Activated CD8-positive, alpha-beta memory T cell treated with anti-CD3 and anti-CD28 coated beads for 24 hours (primary cell): ENCODE measurements around the gene FYB1.
A peak's percentile ranks its signal among the peaks of the same experiment; 100 is the strongest.
"Not testable (repeated sequence)": the region's sequence is repeated elsewhere in the genome, so short reads cannot be mapped to it uniquely, and the experiment has no call there.

ENCODE experiments used
- DNase-seq: peaks from one replicate; pipeline ENCODE4 v3.0.0-alpha.2; 2020

The FYB1 gene

DNA sequence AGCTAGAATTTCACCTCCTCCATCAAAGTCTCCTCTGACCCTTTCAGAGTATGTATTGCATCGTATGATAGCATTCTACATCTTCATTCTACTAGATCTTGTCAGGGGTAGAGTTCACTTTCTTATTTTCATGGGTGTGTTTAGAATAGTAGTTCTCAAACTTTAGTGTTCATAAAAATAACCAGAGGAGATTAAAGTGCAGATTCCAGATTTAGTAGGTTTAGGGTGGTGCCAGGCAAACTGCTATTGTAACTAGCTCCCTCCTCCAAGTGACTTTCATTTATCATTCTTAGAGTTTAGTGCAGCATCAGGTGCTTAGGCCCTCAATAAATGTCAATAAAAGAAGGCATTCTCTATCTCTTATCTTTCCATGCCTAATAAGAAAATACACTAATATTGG is 7.2 kb upstream of the FYB1 start:
- DNase-seq = no peak

DNA sequence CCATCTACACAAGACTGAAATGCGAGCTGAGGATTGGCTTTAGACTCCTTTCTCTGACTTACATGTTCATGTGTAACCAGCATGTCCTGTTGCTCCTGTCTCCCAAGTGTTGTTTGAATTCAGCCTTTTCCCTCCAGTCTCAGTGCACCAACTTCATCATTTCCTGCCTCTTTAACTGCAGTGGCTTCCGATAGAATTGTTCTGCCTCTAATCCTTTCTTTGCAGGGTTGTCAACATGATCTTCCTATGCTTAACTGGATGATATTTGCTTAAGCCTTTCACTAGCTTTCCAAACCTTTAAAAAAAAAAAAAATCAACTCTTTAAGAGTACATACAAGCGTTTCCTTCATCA is 6.7 kb upstream of the FYB1 start:
- DNase-seq = no peak

DNA sequence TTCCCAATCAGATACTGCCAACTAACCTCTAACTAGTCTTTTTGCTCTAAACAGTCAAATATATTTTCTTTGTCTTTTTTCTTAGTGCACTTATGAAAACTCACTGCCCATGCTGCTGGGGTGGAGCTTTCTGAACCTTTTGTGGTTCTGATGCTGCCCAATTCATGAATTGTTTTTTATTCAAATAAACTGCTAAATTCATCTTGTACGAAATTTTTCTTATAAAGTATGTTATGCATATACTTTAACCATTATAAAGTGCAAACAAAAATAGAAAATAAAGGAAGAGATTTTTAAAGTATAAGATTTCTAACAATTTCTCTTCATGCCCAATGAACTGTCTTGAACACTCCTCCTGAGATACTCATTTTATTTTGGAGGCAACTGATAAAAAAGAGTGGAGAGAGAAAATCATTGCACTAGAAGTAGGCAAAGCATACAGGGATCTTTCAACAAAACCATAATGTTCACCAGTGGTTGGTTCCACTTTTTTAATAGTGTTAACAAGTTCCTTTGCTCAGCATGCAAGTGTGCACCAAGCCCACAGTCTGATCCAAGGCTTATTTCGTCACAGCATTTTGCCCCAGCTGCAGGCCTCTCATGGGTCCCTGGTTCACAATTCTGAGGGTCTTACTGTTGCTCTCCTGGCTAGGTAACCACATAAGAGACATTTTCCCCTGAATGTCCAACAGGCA is 6.2 kb upstream of the FYB1 start:
- no peak for DNase-seq

DNA sequence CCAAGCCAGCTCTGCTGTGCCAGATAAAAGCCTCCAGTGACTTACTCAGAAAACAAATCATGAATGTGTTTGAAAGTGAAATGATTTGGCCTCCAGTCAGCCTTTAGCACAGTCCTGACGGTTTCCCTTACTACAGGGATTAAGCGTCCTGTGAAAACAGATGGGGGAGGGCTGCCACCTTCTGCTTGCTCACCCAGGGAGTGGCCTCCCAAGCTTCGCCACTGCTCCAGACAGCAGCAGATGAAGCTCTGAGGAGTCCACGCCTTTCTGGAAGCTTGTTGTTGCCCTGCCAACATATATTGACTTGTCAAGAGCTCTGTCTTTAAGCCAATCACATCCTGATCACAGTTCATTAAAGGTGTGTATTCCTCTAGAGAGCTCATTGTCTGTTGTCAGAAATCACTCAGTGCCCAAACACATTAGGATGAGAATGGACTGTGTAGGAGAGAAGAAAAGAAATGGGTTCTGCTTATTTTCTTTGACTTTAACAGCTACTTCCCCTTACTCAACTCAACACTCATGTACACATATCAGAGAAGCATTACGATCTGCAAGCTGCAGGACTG is 4.9 kb upstream of the FYB1 start:
- DNase-seq = no peak

DNA sequence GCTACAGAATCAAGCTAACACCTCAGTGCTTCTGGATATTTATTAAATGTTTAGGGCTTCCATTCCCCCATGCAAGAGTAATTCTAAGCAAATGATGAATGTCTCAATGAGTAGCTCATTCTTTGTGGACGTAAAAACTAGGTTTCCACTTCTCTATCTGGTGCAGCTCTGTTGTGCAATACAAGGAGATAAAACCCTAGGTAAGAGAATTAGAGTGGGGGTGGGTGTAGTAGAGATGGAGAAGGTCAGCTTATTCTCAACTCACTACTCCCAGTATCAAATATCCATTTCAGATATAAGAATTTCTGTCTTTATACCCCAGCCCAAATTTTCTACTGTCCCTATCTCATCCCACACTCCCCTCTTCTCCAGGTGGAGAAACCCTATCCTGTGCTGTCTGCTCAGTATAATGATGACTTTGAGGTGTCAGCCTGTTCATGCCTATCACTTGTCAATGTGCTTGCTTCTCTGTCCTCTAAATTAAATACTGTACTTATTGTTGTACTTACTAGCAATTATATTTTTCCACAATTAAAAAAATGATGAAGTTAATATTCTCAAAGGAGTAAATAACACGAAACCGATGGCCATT is 4.3 kb upstream of the FYB1 start:
- no peak for DNase-seq

DNA sequence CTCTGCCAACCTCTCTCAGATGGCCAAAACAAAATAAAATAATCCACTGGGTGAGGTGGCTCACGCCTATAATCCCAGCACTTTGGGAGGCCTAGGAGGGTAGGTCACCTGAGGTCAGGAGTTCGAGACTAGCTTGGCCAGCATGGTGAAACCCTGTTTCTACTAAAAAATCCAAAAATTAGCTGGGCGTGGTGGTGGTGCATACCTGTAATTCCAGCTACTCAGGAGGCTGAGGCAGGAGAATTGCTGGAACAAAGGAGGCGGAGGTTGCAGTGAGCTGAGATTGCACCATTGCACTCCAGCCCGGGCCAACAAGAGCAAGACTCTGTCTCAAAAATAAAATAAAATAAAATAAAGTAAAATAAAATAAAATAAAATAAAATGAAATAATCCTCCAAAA is 2.3 kb upstream of the FYB1 start:
- not testable (repeated sequence) for DNase-seq

DNA sequence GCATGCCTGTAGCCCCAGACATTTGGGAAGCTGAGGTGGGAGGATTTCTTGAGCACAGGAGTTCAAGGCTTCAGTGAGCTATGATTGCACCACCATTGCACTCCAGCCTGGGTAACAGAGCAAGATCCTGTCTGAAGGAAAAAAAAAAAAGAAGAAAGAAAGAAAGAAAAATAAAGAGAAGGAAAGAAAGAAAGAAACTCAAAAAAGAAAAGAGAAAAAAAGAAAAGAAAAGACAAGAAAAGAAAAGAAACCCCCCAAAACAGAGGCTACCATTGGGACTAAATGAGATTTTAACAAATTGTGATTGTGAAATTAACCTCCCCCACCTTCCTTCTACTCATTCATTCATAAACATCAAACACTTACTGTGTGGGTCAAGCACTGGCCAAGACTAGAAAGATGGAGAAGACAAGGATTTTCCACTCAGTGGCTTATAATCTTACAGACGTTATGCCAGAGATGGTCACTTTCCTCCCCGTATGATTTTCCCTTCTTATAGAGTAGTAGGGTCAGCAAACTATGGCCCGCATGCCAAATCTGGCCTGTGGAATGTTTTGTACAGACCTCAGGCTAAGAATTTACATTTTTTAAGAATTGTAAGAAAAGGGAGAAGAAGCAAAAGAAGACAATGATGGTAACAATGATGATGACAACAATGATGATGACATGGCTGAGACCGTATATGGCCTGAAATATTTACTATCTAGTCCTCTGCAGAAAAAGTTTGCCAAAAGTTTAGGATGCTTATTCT is 1.1 kb upstream of the FYB1 start:
- no peak for DNase-seq

DNA sequence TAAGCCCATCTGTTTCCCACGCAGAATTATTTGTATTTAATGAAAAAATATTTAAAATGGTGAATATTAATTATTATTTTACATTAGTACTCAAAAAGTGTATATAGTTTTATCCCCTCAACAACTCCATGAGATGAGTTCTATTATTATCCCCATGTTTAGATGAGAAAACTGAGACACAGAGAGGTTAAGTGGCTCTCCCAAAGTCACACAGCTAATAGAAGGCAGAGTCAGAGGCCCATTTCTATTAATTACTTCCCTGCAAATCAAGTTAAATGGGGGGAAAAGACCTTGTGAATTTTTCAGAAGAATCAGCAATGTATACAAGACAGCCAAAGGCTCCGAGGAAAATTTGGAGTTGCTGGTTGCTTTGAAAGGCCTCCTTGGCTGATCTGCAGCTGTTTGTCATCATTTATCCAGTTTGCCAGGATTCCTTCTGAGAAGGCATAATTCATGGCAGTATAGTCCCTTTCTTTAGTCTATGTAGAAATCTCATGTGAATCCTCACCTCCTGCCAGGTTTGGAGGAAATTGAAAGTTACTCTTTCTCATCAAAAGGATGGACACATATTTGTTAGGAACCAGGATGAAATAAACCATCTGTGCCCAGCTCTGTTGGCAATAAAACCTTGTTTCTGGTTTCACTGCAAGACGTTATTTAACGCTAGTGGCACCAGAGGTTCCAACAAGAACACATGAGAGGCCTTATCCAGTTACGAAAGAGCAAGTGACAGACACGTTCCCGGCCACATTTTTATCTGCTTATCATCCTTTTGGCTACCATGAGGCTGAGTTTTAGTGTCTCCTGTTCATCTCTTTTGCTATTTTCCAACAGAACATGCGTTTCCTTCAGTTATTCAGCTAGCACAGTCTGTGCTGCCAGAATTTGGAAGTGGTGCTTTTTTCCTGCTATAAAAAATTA is 621 bp downstream of the FYB1 start:
- DNase-seq = no peak

DNA sequence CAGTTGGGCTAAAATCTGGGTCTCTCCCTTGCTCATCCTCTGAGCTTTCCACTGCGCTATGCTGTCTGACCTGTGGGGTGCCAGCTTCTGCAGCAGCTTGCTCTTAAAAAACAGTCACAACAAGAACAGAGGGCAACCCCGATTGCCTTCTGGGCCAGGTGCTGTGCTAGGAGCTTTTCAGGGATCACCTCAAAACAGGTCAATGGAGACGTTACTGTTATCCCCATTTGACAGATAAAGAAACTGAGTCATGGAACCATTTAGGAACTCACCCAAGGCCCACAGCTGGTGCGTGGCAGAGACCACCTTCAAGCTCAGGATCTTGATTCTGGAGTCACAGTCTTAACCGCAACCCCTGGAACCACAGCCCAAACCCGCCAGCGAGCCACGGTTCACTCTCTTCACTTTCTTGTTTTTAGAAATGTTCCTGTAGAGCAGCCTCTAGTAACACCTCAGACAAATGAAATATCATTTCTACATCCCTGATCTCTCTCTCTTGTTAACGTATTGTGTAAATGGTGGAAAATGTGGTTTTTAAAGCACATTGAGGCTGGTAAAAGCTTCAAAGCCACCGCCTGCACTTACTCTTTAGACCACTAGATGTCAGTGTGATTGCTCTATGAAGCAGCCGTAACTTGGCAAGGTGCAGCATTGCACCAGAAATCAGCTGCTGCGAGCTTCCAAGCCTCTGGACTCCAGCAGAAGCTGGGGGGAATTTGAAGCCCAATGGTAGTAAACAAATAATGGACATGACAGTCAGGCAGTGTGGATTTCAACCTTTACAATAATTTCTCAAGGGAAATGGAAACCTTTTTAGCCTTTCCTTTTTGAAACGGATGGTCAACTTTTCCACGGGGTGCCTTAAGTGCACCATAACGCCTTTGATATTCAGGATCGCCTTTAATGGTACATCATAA is 1.7 kb downstream of the FYB1 start:
- DNase-seq = peak; percentile 86

DNA sequence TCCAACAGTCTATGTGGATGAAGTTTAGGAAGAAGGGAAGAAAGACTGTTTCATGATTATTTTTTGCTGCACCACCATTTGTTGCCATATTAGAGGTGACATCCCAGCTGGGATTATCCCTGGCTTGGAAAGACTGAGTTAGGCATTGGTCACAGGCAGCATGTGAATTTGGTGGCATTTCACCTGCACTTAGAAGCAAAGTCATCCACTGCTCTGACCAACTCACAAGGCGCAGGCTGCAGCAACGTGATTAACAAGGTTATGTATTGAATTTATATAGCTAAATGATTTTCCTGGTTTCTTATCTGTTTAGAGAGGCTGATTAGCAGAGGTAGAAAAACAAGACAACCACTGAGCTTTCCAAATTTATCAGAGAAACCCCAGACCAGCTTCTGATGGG is 2.7 kb downstream of the FYB1 start:
- no peak for DNase-seq

DNA sequence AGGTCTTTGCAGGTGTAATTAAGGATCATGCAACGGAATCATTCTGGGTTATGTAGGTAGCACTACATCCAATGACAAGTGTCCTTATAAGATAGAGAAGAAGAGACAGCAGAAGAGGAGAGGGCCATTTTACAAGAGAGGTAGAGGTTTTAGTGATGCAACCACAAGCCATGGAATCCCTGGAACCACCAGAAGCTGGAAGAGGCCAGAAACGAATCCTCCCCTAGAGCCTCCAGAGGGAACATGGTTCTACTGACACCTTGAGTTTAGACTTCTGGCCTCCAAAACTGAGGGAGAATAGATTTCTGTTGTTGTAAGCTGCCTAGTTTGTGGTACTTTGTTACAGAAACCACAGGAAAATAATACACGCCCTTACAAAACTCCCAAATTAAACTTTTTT is 3.5 kb downstream of the FYB1 start:
- no peak for DNase-seq

DNA sequence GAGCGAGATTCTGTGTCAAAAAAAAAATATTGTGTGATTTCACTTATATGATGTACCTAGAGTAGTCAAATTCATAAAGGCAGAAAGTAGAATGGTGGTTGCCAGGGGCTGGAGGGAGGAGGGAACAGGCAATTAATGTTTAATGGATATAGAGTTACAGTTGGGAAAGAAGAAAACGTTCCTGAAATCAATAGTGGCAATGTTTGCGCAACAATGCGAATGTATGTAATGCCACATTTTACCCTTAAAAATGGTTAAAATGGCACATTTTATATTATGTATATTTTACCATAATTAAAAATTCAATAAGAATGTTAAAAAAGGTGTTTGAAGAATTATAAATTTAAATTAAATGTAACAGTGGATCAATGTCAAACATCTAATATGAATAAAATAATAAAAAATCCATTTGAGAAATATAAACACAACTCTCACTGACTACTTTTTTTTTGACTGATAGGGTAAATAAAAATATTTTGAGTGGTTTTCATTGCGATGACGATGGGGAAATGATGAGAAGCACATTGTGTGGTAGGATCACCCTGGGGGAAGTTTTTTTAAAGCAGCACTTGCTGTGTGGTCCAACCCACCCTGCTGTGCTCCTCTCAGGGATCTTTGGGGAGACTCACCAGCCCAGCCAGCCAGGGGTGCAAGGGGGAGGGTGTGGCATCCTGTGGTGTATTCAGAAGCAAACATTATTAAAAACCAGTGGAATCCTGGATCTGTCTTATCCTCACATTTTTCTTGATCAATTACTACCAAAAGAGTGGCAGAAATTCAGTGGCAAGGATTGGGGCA is 4.3 kb downstream of the FYB1 start:
- no peak for DNase-seq

DNA sequence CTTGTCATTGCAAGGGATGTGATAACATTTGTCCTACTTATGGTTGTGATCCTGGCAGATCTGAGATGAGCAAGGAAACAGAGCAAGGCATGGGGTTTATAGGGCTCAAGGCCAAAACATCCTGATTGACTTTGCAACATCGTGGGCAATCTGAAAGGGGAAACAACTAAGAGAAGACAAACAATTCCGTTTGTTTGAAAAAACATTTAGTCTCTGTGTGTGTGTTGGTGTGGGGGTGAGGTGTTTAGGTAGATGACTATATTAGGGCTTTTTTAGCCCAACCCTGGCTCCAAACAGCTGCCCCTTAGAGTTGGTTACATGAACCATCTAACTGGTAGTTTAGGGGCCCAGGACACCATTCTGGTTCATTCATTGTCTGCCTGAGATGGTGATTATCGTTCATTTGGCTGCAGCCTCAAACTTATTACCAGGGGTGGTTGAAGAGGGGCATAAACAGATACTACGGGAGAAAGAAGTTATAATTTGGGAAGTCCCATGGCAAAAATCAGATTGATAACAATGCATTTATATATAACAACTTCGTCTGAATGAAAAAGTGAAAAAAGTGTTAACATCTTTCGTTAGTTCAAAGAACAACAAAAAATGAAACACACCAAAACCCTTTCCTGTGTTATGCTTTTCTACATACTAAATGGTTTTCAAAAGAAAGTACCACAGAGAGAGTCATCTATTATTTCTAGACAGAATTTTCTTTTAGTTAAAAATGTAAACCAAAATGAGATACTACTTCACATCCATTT is 5.7 kb downstream of the FYB1 start:
- no peak for DNase-seq

DNA sequence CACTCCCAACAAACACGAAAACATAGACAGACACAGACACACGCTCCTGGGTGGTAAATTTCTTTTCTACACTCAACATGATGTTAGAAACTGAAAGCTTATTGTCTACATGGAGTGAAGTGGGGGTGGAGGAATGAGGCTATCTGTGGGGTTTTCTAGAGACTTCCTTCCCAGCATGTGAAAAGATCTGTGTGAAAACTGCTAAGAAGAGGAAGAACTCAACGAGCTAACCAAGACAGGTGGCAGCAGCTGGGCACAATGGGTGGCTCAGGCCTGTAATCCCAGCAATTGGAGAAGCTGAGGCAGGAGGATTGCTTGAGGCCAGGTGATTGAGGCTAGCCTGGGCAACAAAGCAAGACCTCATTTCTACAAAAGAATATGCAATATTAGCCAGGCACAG is 7.6 kb downstream of the FYB1 start:
- no peak for DNase-seq

DNA sequence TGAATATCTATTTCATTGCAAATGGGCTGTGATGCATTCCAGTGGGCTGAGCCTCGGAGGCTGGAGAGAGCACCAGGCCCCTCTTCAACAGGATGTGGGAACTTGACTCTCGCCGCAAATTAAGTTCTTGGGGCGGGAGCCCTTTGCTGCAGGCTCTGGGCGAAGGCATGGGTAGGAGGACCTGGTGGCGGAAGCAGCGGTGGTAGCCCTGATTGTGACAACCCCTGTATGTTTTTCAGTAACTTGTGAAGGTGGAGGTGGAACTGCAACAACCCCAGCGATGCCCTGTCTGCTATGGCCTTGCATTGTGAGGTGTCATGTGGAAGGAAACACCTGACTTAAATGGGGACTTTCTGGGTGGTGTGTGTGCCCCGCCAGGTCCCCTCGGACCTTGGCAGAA is 9.4 kb downstream of the FYB1 start:
- DNase-seq = peak; percentile 86

DNA sequence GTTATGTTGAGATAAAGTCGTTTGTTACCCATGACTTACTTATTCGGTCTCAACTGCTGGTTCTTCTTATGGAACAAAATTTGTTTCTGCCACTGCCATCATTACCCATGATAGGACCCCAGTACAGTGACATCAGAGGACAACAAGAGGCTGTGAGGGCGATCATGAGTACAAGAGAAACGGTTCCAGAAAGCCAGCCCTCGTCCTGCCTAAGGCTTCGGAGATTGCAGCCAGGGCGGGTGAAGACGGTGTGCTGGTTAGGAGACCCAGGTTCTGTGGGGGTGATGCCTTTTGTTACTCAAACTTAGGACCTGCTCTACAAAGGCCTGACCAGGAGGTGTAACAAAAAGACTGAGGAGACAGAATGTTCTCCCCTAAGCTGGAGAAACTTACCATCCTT is 10.9 kb downstream of the FYB1 start:
- DNase-seq = no peak

DNA sequence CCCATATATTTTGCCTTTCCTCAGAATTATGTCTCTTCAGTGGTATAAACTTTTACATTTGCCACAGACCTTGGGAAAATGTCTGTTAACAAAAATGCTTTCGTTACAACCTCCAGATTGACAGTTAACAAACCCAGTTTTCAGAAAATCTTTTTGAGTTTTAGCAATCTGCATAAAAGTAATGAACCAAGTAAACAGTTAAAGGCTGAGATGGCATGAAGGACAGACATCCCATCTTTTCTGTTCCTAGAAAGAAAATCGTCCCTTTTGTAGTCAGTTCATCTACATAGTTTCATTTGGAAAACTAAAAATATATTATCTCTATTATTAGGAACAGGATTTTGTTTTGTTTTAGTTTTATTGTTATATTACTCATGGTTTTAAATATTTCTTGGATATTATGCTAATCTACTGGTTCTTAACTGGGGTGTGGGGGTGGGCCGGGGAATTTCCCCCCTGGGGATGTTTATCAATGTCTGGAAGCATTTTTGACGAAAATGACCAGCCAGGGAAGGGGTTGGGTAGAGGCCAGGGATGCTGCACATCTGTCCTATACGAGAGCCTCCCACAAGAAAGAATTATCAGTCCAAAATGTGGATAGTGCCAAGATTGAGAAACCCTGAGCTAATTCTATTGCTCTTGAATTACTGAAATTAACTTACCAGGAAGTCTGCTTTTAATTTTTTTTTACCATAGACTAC is 11.9 kb downstream of the FYB1 start:
- DNase-seq = no peak

DNA sequence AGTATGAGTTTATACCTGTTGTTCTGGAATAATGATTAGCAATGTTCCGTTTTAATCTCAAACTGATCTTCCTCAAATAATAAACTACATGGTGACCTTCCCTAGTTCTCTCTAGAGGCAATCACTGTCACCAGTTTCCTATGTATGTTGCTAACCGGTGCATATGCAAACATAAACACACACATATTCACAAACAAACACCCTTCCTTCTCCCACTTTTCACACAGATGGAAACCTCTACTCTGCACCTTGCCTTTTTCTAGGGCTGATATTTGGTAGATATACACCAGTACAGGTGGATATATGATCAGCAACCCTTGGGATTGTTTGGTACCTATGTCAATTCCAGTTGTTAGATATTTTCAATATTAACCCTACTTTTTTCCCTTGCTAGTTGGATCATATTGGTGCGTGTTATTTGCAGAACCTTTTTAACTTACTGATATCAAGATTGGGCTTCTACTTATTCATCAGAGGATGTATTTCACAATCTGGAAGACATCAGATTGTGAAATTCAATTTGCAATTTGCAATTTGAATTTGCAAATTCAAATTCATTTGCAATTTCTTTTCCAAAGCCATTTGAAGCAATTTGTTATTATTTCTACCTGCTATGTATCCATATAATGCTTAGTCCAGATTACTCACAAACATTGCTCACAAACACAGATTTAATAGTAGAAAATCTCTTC is 12.6 kb downstream of the FYB1 start:
- no peak for DNase-seq

DNA sequence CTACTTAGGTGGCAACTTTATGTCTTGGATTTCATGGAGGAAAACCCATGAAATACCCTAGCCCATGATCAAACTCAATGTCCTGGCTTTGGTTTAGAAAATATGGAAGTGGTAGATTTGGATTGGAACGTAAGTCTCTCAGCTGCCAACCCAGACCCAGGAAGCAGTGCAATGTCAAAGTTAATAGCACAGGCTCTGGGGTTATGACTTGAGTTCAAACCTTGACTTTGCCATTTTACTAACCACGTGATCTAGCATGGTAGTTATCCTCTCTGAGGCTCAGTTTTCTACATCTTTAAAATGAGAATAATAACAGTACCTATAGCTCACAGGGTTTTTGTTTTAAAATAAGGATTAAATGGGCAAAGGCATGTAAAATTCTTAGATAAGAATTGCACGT is 13.8 kb downstream of the FYB1 start:
- no peak for DNase-seq
